HT1080 (cell line): ENCODE data around the gene CDYL2. TPM values are rescaled to one million over a fixed set of nuclear protein-coding genes. Genes with fewer than 3 reads are reported as not detected.
A peak's percentile ranks its signal among the peaks of the same experiment; 100 is the strongest.
"Not testable (repeated sequence)": the region's sequence is repeated elsewhere in the genome, so short reads cannot be mapped to it uniquely, and the experiment has no call there.

ENCODE experiments used
- DNase-seq: peaks from one replicate; pipeline ENCODE4 v3.0.0-alpha.2; 2015; ENCODE audit warnings: low read depth
- total RNA-seq: library from RNA; depleted of rRNA; stranded (reverse); fragments of >200 nt; shearing (Covaris generic); gene quantifications from 2 replicates; pipeline ENCODE4 v1.2.3, GENCODE V29; 2014

The CDYL2 gene
- total RNA-seq, 1 experiment from 2014 or later: 10.3 TPM

DNA sequence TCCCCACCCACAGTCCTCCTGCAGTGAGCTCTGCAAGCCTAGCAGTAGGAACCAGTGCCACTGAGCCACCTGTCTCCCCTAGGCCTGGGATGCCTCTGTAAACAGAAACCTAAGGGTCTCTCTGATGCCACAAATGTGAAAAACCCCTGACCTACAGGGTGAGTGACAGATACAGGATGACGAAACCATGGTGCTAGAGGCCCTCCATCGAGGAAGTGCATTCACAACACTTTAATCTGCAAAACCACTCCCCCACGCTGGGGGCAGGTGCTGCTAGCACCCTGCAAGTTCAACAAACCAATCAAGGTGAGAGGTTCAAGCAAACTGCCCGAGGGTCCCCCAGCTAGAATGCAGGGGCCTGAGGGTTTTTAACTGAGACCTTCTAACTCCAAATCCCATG lies 59.5 kb downstream of the CDYL2 start:
- no peak for DNase-seq

DNA sequence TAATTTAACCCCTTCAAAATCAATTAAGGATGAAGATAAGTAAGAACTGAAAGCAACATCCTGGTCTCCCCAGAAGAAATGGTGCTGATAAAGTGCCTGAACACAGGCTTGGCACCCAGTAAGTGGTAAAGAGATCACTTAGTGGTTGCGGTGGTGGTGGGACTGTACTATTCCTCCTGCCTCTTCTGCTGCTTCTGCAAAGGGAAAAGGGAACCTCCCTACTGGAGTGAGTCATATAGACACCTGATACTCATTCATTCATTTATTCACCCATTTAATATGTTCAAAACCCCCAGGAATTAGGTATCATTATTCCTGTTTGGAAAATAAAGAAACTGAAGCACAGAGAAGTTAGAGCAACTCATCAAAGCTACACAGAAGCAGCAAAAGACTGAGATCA lies 60.6 kb downstream of the CDYL2 start:
- peak; percentile 40 for DNase-seq

DNA sequence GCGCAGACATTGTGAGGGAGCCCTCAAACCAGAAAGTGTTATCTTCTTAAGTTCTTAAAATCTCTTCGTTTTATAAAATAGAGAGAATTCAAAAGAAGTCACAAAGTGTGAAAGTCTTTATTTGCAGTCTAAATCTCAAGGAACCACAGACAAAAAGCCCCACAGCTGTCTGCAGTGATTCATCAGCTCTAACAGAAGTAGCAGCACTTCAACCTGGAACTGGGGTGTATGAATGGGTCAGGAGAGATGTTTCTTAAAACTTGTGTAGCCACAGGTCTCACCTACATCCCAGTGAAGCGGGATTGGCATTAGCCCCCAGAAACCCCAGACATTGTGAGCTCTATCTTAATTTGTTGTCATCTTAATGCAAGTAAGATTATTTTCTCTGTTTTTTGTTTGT lies 61.1 kb downstream of the CDYL2 start:
- no peak for DNase-seq

DNA sequence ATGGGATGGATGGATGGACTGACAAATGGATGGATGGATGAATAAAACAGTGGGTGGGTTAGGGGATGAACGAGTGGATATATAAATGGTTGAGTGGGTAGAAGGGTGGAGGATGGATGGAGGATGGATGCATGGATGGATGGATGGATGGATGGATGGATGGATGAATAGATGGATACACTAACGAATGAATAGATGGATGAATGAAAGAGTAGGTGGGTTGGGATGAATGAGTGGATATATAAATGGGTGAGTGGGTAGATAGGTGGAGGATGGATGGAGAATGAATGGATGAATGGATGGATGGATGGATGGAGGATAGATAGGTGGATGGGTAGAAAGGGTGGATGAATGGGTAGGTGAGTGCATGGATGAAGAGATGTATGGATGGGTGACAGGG lies 62.1 kb downstream of the CDYL2 start:
- no peak for DNase-seq

DNA sequence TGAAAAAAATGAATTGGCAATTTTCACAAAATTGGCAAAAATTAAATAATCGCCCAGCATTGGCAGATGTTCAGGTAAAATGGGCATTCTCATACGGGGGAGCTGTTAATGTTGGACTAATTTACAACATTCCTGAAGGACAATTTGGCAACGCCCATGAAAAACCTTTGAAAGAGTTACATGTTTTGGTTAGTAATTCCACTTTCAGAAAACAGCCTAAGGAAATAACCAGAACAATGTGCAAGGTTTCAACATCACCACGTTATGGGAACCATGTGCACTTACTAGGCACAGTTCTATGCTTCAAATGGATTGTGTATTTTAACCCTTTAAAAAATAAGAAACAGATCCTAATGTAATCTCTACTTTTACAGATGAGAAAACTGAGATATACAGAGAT lies 62.7 kb downstream of the CDYL2 start:
- DNase-seq: no peak

DNA sequence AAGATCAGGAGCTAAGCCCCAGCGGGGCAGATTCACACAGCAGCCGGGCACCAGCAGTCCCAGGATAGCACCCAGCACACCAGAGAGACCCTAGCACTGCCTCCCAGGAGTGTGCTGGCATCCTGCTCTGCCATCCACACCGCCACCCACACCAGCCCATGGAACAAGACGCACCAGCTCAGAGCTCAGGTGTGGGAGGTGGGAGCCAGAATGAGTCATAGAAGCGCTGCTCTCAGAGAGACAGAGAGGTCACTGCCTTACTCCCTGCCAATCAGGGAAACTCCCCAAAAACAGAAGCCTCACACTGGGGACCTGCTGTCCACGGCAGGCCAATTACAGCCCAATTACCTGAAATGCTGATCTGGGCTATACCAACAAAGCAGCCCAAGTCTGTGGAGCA lies 64.9 kb downstream of the CDYL2 start:
- no peak for DNase-seq

DNA sequence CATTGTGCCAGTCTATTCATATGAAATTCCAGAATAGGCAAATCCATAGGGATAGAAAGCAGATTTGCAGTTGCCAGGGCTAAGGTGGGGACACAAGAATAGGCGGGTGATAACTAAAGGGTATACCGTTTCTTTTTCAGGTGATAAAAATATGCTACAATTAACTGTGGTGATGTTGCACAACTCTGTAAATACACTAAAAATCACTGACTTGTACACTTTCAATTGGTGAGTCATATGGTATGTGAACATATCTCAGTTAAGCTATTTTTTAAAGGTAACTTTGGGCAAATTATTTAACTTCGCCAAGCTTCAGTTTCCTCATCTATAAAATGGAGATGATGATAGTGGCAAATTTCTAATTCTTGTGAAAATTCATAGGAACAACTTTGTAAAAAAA lies 65.9 kb downstream of the CDYL2 start:
- no peak for DNase-seq

DNA sequence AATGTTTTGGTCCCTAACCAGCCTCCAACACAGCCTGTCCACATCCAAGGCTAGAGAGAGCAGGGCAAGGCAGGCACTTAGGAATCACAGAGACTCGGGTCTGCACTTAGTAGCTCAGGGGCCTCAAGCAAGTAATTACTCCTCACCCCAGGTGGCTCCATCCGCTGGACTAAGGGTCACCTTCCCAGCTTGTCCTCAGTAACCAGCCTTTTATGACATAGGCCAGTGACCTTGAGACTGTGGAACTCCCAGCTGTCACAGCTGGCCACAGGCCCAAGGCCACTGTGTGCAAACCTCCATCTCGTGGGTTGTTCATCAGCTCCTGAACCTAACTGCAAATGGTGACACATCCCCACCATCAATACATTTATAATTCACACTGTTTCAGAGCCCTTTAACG lies 68.6 kb downstream of the CDYL2 start:
- DNase-seq: no peak

DNA sequence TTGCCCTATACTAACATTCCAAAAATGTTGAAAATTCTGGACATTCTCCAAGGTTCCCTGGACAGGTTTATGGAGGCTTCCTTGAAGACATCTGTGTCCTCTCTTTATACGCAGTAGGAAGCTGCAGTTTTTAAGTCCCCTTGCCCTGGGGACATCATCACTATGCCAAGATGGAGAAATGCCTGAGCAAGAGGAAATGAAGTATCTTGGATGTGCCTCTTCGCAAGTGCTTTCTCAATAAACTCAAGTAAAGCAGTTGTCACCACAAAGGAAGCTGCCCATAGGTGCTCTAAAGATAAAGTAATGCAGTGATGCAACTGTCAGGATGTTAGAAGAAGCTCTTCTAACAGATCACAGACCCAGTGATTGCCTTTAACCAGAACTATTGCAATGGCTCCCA lies 71.0 kb downstream of the CDYL2 start:
- DNase-seq: no peak

DNA sequence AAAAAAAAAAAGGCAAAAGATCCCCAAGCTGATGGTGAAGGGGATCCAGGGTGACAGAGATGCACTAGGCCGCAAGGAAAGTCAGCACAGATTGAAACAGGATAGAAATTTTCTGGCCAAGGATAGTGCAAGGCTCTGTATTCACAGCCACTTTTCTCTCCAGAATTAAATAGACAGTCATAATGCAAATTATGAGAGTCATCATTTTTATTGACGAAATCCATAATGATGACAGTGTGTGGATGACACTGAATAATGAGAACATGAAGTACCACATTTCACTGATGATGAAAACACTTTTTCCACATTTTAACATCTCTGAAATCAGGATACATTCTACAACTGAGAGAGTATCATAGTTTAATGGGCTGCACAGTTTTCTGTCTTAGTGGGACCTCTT lies 72.5 kb downstream of the CDYL2 start:
- no peak for DNase-seq

DNA sequence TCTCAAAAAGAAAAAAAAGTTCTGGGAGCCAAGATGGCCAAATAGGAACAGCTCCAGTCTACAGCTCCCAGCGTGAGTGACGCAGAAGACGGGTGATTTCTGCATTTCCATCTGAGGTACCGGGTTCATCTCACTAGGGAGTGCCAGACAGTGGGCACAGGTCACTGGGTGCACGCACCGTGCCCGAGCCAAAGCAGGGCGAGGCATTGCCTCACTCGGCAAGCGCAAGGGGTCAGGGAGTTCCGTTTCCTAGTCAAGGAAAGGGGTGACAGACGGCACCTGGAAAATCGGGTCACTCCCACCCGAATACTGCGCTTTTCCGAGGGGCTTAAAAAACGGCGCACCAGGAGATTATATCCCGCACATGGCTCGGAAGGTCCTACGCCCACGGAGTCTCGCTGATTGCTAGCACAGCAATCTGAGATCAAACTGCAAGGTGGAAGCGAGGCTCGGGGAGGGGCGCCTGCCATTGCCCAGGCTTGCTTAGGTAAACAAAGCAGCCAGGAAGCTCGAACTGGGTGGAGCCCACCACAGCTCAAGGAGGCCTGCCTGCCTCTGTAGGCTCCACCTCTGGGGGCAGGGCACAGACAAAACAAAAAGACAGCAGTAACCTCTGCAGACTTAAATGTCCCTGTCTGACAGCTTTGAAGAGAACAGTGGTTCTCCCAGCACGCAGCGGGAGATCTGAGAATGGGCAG lies 77.2 kb downstream of the CDYL2 start:
- not testable (repeated sequence) for DNase-seq

DNA sequence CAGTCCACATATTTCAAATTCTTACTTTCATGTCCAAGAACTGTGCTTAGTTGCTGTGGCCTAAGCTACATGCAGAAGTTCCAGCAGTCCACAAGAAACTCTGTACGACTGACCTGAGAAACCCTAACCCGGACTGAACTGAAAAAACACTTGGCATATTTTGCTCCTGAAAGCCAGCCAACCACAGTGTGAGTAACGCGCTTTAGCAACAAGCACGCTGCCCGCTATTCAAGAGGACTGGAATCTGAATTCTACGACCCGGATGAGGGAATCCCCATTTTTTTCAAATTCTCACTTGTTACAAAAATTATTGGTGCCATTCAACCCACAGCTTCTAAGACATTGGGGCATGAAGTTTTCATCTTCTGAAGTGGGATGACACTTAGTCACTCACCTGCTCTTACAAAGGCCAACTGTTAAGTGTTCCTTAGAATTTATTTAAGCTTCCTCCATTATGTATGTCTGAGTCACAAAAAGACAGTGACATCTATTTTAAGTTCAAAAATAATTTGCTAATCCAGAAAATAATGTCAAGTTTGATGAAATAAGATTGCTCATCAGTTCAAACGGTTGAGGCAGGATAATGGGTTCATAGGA lies 78.7 kb downstream of the CDYL2 start:
- DNase-seq: no peak

DNA sequence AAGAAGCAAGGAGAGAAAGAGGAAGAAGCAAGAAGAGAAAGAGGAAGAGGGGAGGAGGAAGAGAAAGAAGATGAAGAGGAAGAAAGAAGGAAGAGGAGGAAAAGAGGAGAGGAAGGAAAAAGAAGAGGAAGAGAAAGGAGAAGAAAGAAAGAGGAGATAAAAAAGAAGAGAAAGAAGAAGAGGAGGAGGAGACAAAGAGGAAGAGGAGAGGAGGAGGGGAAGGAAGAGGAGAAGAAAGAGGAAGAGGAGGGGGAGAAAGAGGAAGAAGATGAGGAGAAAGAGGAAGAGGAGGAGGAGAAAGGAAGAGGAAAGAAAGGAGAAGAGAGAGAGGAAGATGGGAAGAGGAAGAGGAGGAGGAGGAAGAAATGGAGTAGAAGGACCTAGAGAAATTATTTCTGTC lies 80.4 kb downstream of the CDYL2 start:
- no peak for DNase-seq

DNA sequence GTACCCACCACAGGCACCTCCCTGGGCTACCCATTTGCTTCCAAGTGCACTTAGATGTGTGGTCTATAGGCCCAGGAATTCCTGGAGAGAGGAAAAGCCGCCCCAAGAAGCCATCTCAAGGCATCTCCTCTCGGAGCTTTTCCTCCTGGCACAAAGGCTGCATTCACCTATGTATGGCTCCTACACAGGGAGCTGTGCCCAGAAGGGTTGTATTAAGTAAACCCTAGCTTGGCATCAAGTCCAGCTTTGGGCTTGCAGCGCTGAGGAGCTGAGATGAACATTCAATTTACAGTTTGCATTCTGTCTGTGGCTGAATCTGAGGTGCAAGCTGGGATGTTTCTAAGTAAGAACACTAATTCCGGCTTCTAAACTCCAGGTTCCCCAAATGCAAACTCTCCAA lies 81.3 kb downstream of the CDYL2 start:
- no peak for DNase-seq

DNA sequence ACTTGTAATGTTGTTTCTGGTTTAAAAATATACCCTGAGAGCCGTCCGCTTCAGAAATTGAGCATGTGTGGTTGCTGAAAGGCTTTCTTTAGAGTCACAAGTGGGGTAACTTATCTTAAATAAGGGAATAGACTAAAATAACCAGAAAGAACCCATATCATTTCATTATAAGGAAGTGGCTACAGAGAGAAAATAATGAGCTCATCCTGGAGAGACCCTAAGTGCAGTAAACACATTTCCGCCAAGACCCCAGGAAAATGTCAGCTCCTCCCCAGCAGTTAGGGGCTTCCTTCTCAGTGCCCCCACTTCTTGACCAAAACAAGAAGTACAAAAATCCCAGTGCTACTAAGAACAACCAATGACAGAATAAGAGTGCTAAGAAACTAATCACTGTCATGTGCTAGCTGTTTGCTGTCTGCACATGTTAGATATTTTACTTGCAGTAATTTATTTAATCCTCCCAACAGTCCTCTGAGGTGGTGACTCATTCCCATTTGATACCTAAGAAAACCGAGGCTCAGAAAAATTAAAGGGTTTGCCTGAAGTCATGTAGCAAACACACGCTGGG lies 83.5 kb downstream of the CDYL2 start:
- DNase-seq: no peak

DNA sequence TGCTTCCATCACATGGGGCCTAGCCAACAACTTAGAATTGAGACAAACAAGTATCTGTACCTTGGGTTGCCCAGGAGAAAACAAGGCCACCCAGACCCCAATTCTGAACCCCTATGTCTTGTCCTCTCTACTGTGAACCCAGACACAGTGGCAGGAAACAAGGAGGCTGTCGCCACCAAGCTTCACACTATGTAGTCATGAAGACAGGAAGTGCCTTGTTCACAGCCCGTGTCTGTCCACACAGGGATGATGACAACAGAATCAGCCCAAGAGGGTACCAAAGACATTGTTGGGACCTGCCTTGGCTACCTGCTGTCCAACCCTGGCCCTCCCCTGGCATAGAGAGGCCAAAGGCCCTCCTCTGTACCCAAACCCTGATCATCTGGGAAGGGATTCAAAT lies 84.8 kb downstream of the CDYL2 start:
- DNase-seq: no peak

DNA sequence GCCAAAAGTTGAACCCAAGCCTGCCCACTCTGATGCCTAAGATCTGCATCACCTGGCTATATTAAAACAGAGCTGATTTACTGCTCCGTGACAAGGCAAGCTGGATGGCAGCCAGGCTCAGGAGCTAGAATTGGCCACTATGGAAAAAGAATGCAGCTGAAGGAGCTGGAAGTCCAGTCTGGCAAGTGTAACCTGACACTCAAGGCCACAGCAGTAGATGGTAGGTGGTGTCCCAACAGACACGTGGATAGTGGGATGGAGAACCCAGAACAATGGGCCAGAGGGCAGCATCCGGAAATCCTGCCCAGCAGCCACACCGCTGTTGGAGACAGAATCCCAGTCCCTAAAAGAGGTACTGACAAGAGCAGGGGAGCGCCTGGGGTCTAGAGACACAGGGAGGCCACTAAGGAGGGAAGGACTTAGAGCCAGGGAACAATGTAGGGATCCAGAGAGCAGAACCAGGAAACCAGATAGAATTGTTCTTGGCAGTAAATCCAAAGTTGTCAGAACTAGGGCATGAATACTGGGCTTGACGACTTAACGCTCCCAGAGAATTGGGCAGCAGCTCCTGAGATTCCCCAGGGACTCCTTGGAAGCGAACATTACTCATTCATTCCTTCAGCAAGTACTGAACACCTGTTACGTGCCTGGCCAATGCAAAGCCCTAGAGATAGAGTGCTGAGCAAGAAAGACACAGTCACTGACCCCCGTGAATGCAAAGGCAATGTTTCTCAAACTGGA lies 85.7 kb downstream of the CDYL2 start:
- DNase-seq: peak; percentile 66

DNA sequence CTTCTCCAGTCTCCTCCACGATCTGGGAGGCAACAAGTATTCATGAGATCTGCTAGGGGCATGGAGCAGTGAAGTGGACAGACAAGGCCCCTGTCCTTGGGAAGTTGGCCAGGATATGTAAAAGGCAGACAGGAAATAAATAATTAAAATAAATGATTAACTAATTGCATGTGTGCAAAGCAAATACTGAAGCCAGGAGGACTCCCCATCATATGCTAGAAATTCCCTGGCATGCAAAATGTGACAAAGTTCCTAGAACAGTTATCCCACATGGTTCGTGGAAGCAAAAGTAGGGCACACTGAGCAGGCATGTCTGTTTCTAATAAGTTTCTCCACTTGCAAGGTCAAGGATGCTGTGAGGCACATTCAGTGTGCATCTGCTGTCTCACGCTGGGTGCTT lies 86.8 kb downstream of the CDYL2 start:
- DNase-seq: no peak

DNA sequence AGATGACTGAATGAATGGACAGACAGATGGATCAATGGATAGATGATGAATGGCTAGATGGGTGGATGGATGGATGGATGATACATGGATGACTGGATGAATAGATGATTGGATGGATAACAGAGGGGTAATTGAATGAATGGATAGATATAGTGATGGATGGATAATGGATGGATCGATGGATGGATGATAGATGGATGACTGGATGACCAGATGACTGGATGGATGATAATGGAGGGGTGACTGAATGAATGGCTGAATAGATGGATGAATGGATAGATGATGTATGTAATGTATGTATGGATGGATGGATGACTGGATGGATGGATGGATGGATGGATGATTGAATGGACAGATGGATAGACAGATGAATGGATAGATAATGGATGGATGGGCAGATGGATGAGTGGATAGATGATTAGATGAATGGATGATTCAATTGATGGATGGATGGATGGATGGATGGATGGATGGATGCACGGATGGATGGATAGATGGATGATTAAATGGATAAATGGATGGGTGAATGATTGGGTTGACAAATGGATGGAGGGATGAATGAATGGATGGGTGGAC lies 87.7 kb downstream of the CDYL2 start:
- no peak for DNase-seq

DNA sequence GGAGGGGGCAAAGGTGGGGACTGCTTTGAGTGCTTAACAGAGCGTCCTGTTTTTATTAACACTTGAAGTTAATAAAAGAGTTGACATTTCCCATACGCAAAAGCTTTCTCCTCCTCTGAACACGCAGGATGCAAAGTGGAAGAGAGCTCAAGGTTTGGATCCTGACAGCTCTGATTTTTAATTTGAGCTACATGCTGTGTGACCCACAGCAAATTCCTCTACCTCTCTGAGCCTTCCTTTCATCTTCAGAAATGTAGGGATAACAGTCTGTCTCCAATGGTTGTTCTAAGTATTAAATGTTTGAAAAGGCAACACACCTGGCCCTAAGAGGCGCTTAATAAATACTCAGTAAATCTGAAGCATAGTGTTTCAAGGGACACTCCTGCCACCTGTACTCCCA lies 93.0 kb downstream of the CDYL2 start:
- no peak for DNase-seq

DNA sequence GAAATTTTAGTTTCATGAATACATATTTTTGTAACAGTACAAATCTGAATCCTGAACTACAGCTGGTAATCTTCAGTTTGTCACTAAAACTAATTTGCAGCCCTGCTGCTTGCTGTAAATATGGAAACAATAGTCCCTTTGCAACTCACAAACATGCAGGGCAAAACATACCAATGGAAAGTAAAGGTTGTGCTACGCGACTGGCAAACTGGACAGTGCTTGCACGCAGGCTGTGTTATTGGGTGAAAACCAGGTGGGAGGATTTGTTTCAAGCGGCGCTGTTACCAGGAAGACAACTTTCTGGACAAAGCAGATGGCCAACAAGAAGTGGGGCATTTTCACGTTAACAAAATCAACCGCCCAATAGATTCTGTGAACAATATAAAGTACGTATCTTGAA lies 93.5 kb downstream of the CDYL2 start:
- no peak for DNase-seq

DNA sequence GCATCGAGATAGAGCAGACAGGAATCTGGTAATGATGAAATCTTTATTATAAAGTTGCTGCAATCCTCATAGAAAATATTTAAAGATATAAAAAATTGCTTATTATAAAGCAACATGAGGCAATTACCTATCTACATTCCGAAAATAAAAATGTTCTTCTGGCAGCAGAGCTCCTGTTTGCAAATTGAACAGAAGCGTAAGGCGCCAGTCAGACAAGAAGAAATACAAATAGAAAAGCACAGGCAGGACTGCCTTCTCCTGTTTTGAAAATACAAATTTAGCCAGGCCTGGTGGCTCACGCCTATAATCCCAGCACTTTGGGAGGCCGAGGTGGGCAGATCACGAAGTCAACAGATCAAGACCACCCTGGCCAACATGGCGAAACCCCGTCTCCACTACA lies 95.6 kb downstream of the CDYL2 start:
- DNase-seq: no peak
